ENCODE data around the gene DHCR24. TPM values are rescaled to one million over a fixed set of nuclear protein-coding genes. Genes with fewer than 3 reads are reported as not detected.
"Not testable (repeated sequence)": the region's sequence is repeated elsewhere in the genome, so short reads cannot be mapped to it uniquely, and the experiment has no call there.

DHCR24 gene
- 120 and 123 TPM in 2 replicates for polyA plus RNA-seq (2013)

- Histone ChIP-seq H3K14ac (ENCODE audit: low read length) (peak within 1 kb of the TSS; percentile 83), H2AK5ac (ENCODE audit: low read length) (peak within 1 kb of the TSS; percentile 66), H3K18ac (ENCODE audit: low read length) (peak within 1 kb of the TSS; percentile 90), H3K4me2 (ENCODE audit: low read length) (peak within 1 kb of the TSS; percentile 72), H2BK12ac (ENCODE audit: low read length) (peak within 1 kb of the TSS; percentile 81), H4K91ac (ENCODE audit: low read depth, low read length) (peak within 1 kb of the TSS; percentile 75), H3K4ac (ENCODE audit: low read depth, low read length) (peak within 1 kb of the TSS; percentile 94), H2BK120ac (ENCODE audit: insufficient read depth, low read length, poor library complexity) (peak within 1 kb of the TSS; percentile 91), H4K8ac (ENCODE audit: low read depth, low read length) (peak within 1 kb of the TSS; percentile 85), H2BK5ac (ENCODE audit: low read depth, low read length, poor library complexity) (peak within 1 kb of the TSS; percentile 85), H3K9me3 (ENCODE audit: insufficient read depth, low read depth, low read length) (no peaks in the 10 kb centered on the region), H3K23ac (ENCODE audit: low read length) (no peak within 1 kb of the TSS), H3K9ac (ENCODE audit: low read length) (peak within 1 kb of the TSS; percentile 34), H3K27me3 (ENCODE audit: insufficient read depth, low read length) (no peaks in the 10 kb centered on the region), H3K36me3 (ENCODE audit: control insufficient read depth in 1 of 2, insufficient read depth in 2 of 2, low read length in 2 of 2) (peaks cover 6 to 11% of the 10 kb centered on the region in 2 experiments), H2AFZ (ENCODE audit: insufficient read depth, low read length, poor library complexity) (peak within 1 kb of the TSS; percentile 91), H4K12ac (ENCODE audit: low read depth, low read length) (peak within 1 kb of the TSS; percentile 85), H3K79me1 (ENCODE audit: low read length) (peaks cover 19% of the 10 kb centered on the region), H3K79me2 (ENCODE audit: control insufficient read depth, insufficient read depth, low read length, poor library complexity) (peaks cover 25% of the 10 kb centered on the region), H3K4me1 (ENCODE audit: control insufficient read depth in 1 of 2, insufficient read depth in 2 of 2, low read length in 2 of 2) (peaks cover 27 to 38% of the 10 kb centered on the region in 2 experiments), H3K4me3 (ENCODE audit: low read depth, low read length) (peak within 1 kb of the TSS; percentile 89), H3K27ac (ENCODE audit: low read depth, low read length) (peak within 1 kb of the TSS; percentile 66)
- peak; percentile 83 to 89 for DNase-seq
- no CpG with 5 or more reads among the region's 109 CpGs for WGBS (ENCODE audit: extremely low coverage, insufficient coverage, insufficient read length)
Observed at GRCh38 chr1:54886724-54887664, at the start of gene DHCR24. Gene DHCR24, minus strand, starts transcription at chr1:54887195. Its CDS starts 76 bp downstream, at chr1:54887119.

GRCh38 chr1:54936791-54937190 is 49.8 kb upstream of the DHCR24 start:
- Histone ChIP-seq H4K12ac (ENCODE audit: low read depth, low read length) (no peak overlapping the region), H2BK12ac (ENCODE audit: low read length) (no peak overlapping the region)

GRCh38 chr1:54934869-54935268 is 47.9 kb upstream of the DHCR24 start:
- Histone ChIP-seq H3K79me1 (ENCODE audit: low read length) (peaks cover 2% of the 10 kb centered on the region), H3K27ac (ENCODE audit: low read depth, low read length) (peak overlapping the region; percentile 82), H3K4ac (ENCODE audit: low read depth, low read length) (no peak overlapping the region), H3K36me3 (ENCODE audit: control insufficient read depth in 1 of 2, insufficient read depth in 2 of 2, low read length in 2 of 2) (no peaks in the 10 kb centered on the region), H3K23ac (ENCODE audit: low read length) (no peak overlapping the region), H4K12ac (ENCODE audit: low read depth, low read length) (no peak overlapping the region), H3K4me2 (ENCODE audit: low read length) (no peak overlapping the region), H2AK5ac (ENCODE audit: low read length) (no peak overlapping the region), H3K14ac (ENCODE audit: low read length) (no peak overlapping the region), H2BK120ac (ENCODE audit: insufficient read depth, low read length, poor library complexity) (no peak overlapping the region), H4K91ac (ENCODE audit: low read depth, low read length) (no peak overlapping the region), H3K18ac (ENCODE audit: low read length) (no peak overlapping the region), H2AFZ (ENCODE audit: insufficient read depth, low read length, poor library complexity) (no peak overlapping the region), H3K27me3 (ENCODE audit: insufficient read depth, low read length) (no peaks in the 10 kb centered on the region), H2BK12ac (ENCODE audit: low read length) (no peak overlapping the region), H3K4me3 (ENCODE audit: low read depth, low read length) (no peak overlapping the region), H3K4me1 (ENCODE audit: control insufficient read depth in 1 of 2, insufficient read depth in 2 of 2, low read length in 2 of 2) (peaks cover 0 to 6% of the 10 kb centered on the region in 2 experiments), H4K8ac (ENCODE audit: low read depth, low read length) (no peak overlapping the region), H3K79me2 (ENCODE audit: control insufficient read depth, insufficient read depth, low read length, poor library complexity) (no peaks in the 10 kb centered on the region), H3K9ac (ENCODE audit: low read length) (no peak overlapping the region), H3K9me3 (ENCODE audit: insufficient read depth, low read depth, low read length) (no peaks in the 10 kb centered on the region), H2BK5ac (ENCODE audit: low read depth, low read length, poor library complexity) (no peak overlapping the region)
- peak in 1 of 2 donors; percentile 56 for DNase-seq

More at GRCh38 chr1:54936791-54937190, 49.8 kb upstream of the DHCR24 start:
- Histone ChIP-seq H3K18ac (ENCODE audit: low read length) (no peak overlapping the region), H2AFZ (ENCODE audit: insufficient read depth, low read length, poor library complexity) (no peak overlapping the region), H3K27ac (ENCODE audit: low read depth, low read length) (no peak overlapping the region), H2AK5ac (ENCODE audit: low read length) (no peak overlapping the region), H3K4me2 (ENCODE audit: low read length) (no peak overlapping the region), H3K23ac (ENCODE audit: low read length) (no peak overlapping the region), H3K79me2 (ENCODE audit: control insufficient read depth, insufficient read depth, low read length, poor library complexity) (no peaks in the 10 kb centered on the region), H3K4me3 (ENCODE audit: low read depth, low read length) (no peak overlapping the region), H3K14ac (ENCODE audit: low read length) (no peak overlapping the region), H2BK5ac (ENCODE audit: low read depth, low read length, poor library complexity) (no peak overlapping the region), H3K79me1 (ENCODE audit: low read length) (peaks cover 2% of the 10 kb centered on the region), H4K91ac (ENCODE audit: low read depth, low read length) (peak overlapping the region; percentile 51), H3K9ac (ENCODE audit: low read length) (no peak overlapping the region), H3K4ac (ENCODE audit: low read depth, low read length) (no peak overlapping the region), H3K9me3 (ENCODE audit: insufficient read depth, low read depth, low read length) (no peaks in the 10 kb centered on the region), H2BK120ac (ENCODE audit: insufficient read depth, low read length, poor library complexity) (no peak overlapping the region), H3K36me3 (ENCODE audit: control insufficient read depth in 1 of 2, insufficient read depth in 2 of 2, low read length in 2 of 2) (no peaks in the 10 kb centered on the region), H4K8ac (ENCODE audit: low read depth, low read length) (no peak overlapping the region), H3K4me1 (ENCODE audit: control insufficient read depth in 1 of 2, insufficient read depth in 2 of 2, low read length in 2 of 2) (peaks cover 0 to 6% of the 10 kb centered on the region in 2 experiments), H3K27me3 (ENCODE audit: insufficient read depth, low read length) (no peaks in the 10 kb centered on the region)
- no peak for DNase-seq
- no CpG with 5 or more reads among the region's 4 CpGs for WGBS (ENCODE audit: extremely low coverage, insufficient coverage, insufficient read length)

- not testable (repeated sequence) for DNase-seq; H3K4me2 ChIP-seq (ENCODE audit: low read length); H4K12ac ChIP-seq (ENCODE audit: low read depth, low read length)
Observed at GRCh38 chr1:54934081-54934480, 47.1 kb upstream of the DHCR24 start.

More at GRCh38 chr1:54934081-54934480, 47.1 kb upstream of the DHCR24 start:
- H2BK120ac ChIP-seq (ENCODE audit: insufficient read depth, low read length, poor library complexity); H3K4ac ChIP-seq (ENCODE audit: low read depth, low read length); H3K36me3 ChIP-seq (ENCODE audit: control insufficient read depth in 1 of 2, insufficient read depth in 2 of 2, low read length in 2 of 2); H3K27me3 ChIP-seq (ENCODE audit: insufficient read depth, low read length); H2AK5ac ChIP-seq (ENCODE audit: low read length); H3K9ac ChIP-seq (ENCODE audit: low read length); H3K4me1 ChIP-seq (ENCODE audit: control insufficient read depth in 1 of 2, insufficient read depth in 2 of 2, low read length in 2 of 2); H3K4me3 ChIP-seq (ENCODE audit: low read depth, low read length); H3K9me3 ChIP-seq (ENCODE audit: insufficient read depth, low read depth, low read length); H3K18ac ChIP-seq (ENCODE audit: low read length); H3K79me2 ChIP-seq (ENCODE audit: control insufficient read depth, insufficient read depth, low read length, poor library complexity); H2AFZ ChIP-seq (ENCODE audit: insufficient read depth, low read length, poor library complexity); H3K79me1 ChIP-seq (ENCODE audit: low read length); H3K14ac ChIP-seq (ENCODE audit: low read length); H2BK5ac ChIP-seq (ENCODE audit: low read depth, low read length, poor library complexity); H3K23ac ChIP-seq (ENCODE audit: low read length): not testable (repeated sequence)
- Histone ChIP-seq H2BK12ac (ENCODE audit: low read length) (peak overlapping the region; percentile 80), H4K8ac (ENCODE audit: low read depth, low read length) (peak overlapping the region; percentile 60), H4K91ac (ENCODE audit: low read depth, low read length) (peak overlapping the region; percentile 8), H3K27ac (ENCODE audit: low read depth, low read length) (peak overlapping the region; percentile 78)
- no CpG with 5 or more reads among the region's 6 CpGs for WGBS (ENCODE audit: extremely low coverage, insufficient coverage, insufficient read length)

Data from trophoblast cell (in vitro differentiated cells and primary cell).